Stimulated activated naive CD8-positive, alpha-beta T cell treated with anti-CD3 and anti-CD28 coated beads, Interleukin-15, amount 100 ng/mL, for 72 hours (primary cell): Measurements from ENCODE around the gene MYPOP.
"Not testable (repeated sequence)": the region's sequence is repeated elsewhere in the genome, so short reads cannot be mapped to it uniquely, and the experiment has no call there.

ENCODE experiments used
- ATAC-seq: fragments of 150-1000 bp; cut with Tn5 transposase; 2 replicates; pipeline ENCODE4 v1.10.0; 2021; ENCODE audit warnings: mild to moderate bottlenecking, moderate library complexity
- DNase-seq, 2 donors: peaks; one replicate each; pipeline ENCODE4 v3.0.0; 2021 to 2022
- H3K27ac Mint-ChIP-seq, 2 donors: one replicate each; pipeline ENCODE4 v1.8.0; 2022; ENCODE audit warnings: mild to moderate bottlenecking in 2 of 2, mixed read lengths in 2 of 2, moderate library complexity in 2 of 2
- H3K27me3 Mint-ChIP-seq: one replicate; pipeline ENCODE4 v1.8.0; 2022; ENCODE audit warnings: mixed read lengths
- H3K4me1 Mint-ChIP-seq: one replicate; pipeline ENCODE4 v1.8.0; 2022; ENCODE audit warnings: mild to moderate bottlenecking, mixed read lengths
- H3K4me3 Mint-ChIP-seq, 2 donors: one replicate each; pipeline ENCODE4 v1.8.0; 2022; ENCODE audit warnings: mild to moderate bottlenecking in 2 of 2, mixed read lengths in 2 of 2, moderate library complexity in 1 of 2
- H3K9me3 Mint-ChIP-seq, 2 donors: one replicate each; pipeline ENCODE4 v1.8.0; 2022; ENCODE audit warnings: mixed read lengths in 2 of 2

The MYPOP gene

GRCh38 chr19:45881082-45881908 lies 21.1 kb downstream of the MYPOP start:
- Mint-ChIP-seq H3K9me3 (no peaks in the 10 kb centered on the region), H3K27ac (no peak overlapping the region), H3K4me1 (peaks cover 49% of the 10 kb centered on the region), H3K4me3 (no peak overlapping the region), H3K27me3 (peaks cover 21% of the 10 kb centered on the region)
- ATAC-seq (no peak), DNase-seq (no peak)

GRCh38 chr19:45879971-45880370 lies 22.4 kb downstream of the MYPOP start:
- Mint-ChIP-seq H3K27ac (no peak overlapping the region), H3K9me3 (no peaks in the 10 kb centered on the region), H3K4me1 (peaks cover 51% of the 10 kb centered on the region), H3K27me3 (peaks cover 35% of the 10 kb centered on the region), H3K4me3 (no peak overlapping the region)
- DNase-seq (no peak), ATAC-seq (no peak)

GRCh38 chr19:45879055-45879454 lies 23.4 kb downstream of the MYPOP start:
- ATAC-seq: no peak
- Mint-ChIP-seq H3K27me3 (peaks cover 44% of the 10 kb centered on the region), H3K4me3 (no peak overlapping the region)

GRCh38 chr19:45878043-45878794 lies 24.2 kb downstream of the MYPOP start:
- H3K9me3 Mint-ChIP-seq: no peaks in the 10 kb centered on the region
- DNase-seq (no peak), ATAC-seq (peak; percentile 76)
- H3K27ac Mint-ChIP-seq: no peak overlapping the region
- H3K4me3 Mint-ChIP-seq: no peak overlapping the region
- peaks cover 49% of the 10 kb centered on the region for H3K27me3 Mint-ChIP-seq
- peaks cover 39% of the 10 kb centered on the region for H3K4me1 Mint-ChIP-seq

More at GRCh38 chr19:45879055-45879454, 23.4 kb downstream of the MYPOP start:
- DNase-seq: no peak
- Mint-ChIP-seq H3K4me1 (peaks cover 48% of the 10 kb centered on the region), H3K9me3 (no peaks in the 10 kb centered on the region), H3K27ac (no peak overlapping the region)

- DNase-seq (peak; percentile 33 to 39), ATAC-seq (peak; percentile 54)
- peak overlapping the region in 1 of 2 donors; percentile 59 for H3K27ac Mint-ChIP-seq
- H3K4me3 Mint-ChIP-seq: peak overlapping the region; percentile 59 to 66
- H3K4me1 Mint-ChIP-seq: peaks cover 27% of the 10 kb centered on the region
- H3K9me3 Mint-ChIP-seq: no peaks in the 10 kb centered on the region
- peaks cover 49% of the 10 kb centered on the region for H3K27me3 Mint-ChIP-seq
These were observed 25.8 kb downstream of the MYPOP start for GRCh38 chr19:45876411-45877197.

- ATAC-seq (peak; percentile 78), DNase-seq (no peak)
- Mint-ChIP-seq H3K4me1 (peaks cover 22% of the 10 kb centered on the region), H3K27ac (no peak overlapping the region), H3K9me3 (no peaks in the 10 kb centered on the region), H3K27me3 (peaks cover 49% of the 10 kb centered on the region), H3K4me3 (peak overlapping the region; percentile 59 to 66)
These were observed 26.3 kb downstream of the MYPOP start for GRCh38 chr19:45876161-45876410.

GRCh38 chr19:45874620-45874966 lies 27.8 kb downstream of the MYPOP start:
- DNase-seq (no peak), ATAC-seq (no peak)
- Mint-ChIP-seq H3K4me1 (peaks cover 20% of the 10 kb centered on the region), H3K4me3 (no peak overlapping the region), H3K9me3 (no peaks in the 10 kb centered on the region), H3K27me3 (peaks cover 49% of the 10 kb centered on the region), H3K27ac (no peak overlapping the region)

- H3K4me3 Mint-ChIP-seq: no peak overlapping the region
- H3K27ac Mint-ChIP-seq: no peak overlapping the region
- peaks cover 15% of the 10 kb centered on the region for H3K4me1 Mint-ChIP-seq
- no peaks in the 10 kb centered on the region for H3K9me3 Mint-ChIP-seq
- DNase-seq: no peak
- ATAC-seq: no peak
- H3K27me3 Mint-ChIP-seq: peaks cover 43% of the 10 kb centered on the region
These were observed 29.1 kb downstream of the MYPOP start for GRCh38 chr19:45873219-45873772.

- DNase-seq: no peak
- Mint-ChIP-seq H3K27ac (no peak overlapping the region), H3K9me3 (no peaks in the 10 kb centered on the region), H3K4me3 (no peak overlapping the region), H3K27me3 (peaks cover 34% of the 10 kb centered on the region), H3K4me1 (peaks cover 9% of the 10 kb centered on the region)
- no peak for ATAC-seq
These were observed 30.1 kb downstream of the MYPOP start for GRCh38 chr19:45872095-45872919.

- DNase-seq: no peak
- Mint-ChIP-seq H3K4me1 (peaks cover under 1% of the 10 kb centered on the region), H3K27me3 (peaks cover 39% of the 10 kb centered on the region), H3K27ac (no peak overlapping the region), H3K9me3 (no peaks in the 10 kb centered on the region), H3K4me3 (no peak overlapping the region)
- no peak for ATAC-seq
These were observed 31.6 kb downstream of the MYPOP start for GRCh38 chr19:45870798-45871197.

GRCh38 chr19:45867241-45867640 lies 35.2 kb downstream of the MYPOP start:
- Mint-ChIP-seq H3K4me1 (peaks cover 18% of the 10 kb centered on the region), H3K27me3 (peaks cover 43% of the 10 kb centered on the region)
- not testable (repeated sequence) for H3K27ac Mint-ChIP-seq, DNase-seq, ATAC-seq, H3K9me3 Mint-ChIP-seq, H3K4me3 Mint-ChIP-seq

GRCh38 chr19:45866400-45867176 lies 35.8 kb downstream of the MYPOP start:
- Mint-ChIP-seq H3K4me3 (no peak overlapping the region), H3K9me3 (no peaks in the 10 kb centered on the region), H3K27ac (no peak overlapping the region), H3K27me3 (peaks cover 43% of the 10 kb centered on the region), H3K4me1 (peaks cover 25% of the 10 kb centered on the region)
- no peak for ATAC-seq
- DNase-seq: no peak

- Mint-ChIP-seq H3K27ac (no peak overlapping the region), H3K9me3 (no peaks in the 10 kb centered on the region), H3K4me3 (no peak overlapping the region), H3K4me1 (peaks cover 34% of the 10 kb centered on the region), H3K27me3 (peaks cover 43% of the 10 kb centered on the region)
- no peak for DNase-seq
- no peak for ATAC-seq
These were observed 37.0 kb downstream of the MYPOP start for GRCh38 chr19:45865269-45865948.

GRCh38 chr19:45864629-45865082 lies 37.8 kb downstream of the MYPOP start:
- DNase-seq: no peak
- Mint-ChIP-seq H3K9me3 (no peaks in the 10 kb centered on the region), H3K27ac (no peak overlapping the region), H3K4me1 (peaks cover 39% of the 10 kb centered on the region), H3K27me3 (peaks cover 43% of the 10 kb centered on the region), H3K4me3 (peak overlapping the region; percentile 70 to 75)
- ATAC-seq: no peak
